ENCODE measurements around the gene DGKG. TPM values are rescaled to one million over a fixed set of nuclear protein-coding genes. Genes with fewer than 3 reads are reported as not detected.
A peak's percentile ranks its signal among the peaks of the same experiment; 100 is the strongest.

The DGKG gene
- polyA plus RNA-seq, 3 donors = 4.2 to 9.2 (median 4.3) TPM

DNA sequence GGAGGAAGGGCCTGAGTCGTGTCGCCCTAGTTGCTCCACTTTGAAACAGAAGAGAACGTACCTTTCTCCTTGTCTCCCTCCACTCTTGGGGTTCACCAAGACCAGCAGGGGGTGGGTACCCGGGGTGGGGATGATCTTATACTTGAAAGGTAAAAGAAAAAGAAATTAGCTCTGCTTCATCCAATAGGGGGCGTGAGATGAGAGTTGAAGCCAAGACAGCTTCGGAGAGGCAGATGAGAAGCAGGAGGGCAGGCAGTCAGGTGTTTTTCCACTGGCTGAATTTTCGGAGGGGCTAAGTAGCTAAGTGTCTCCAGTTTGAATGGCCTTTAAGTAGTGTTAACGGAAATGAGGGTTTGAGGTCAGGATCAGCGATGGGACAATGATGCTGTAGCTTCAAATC, 100.4 kb downstream of the DGKG start:
- no peak for DNase-seq
- intact Hi-C loops (cut with micrococcal nuclease) = no loop called here
- H3K4me3 ChIP-seq (replicated peaks in 1 of 3; ENCODE audit: low read depth in 2 of 3, low read length in 3 of 3) = no peak overlapping the region
- H2AFZ ChIP-seq (ENCODE audit: insufficient read depth, low read depth, low read length, poor library complexity, severe bottlenecking) = no peak overlapping the region
- H3K9me3 ChIP-seq (replicated peaks in 1 of 2; ENCODE audit: control insufficient read depth in 1 of 2, insufficient read depth in 1 of 2, low read length in 2 of 2) = no peaks in the 10 kb centered on the region
- 84% methylated on average over 5 of the region's 9 CpGs for WGBS (ENCODE audit: insufficient coverage)
- no peaks in the 10 kb centered on the region for H3K9me3 Mint-ChIP-seq
- H3K36me3 Mint-ChIP-seq = peaks cover 80 to 94% of the 10 kb centered on the region in 2 donors
- H4K20me1 ChIP-seq (ENCODE audit: insufficient read depth, low read length) = no peaks in the 10 kb centered on the region
- peaks cover 74 to 97% of the 10 kb centered on the region in 2 donors for H3K36me3 ChIP-seq (replicated peaks in 1 of 2; ENCODE audit: control insufficient read depth in 1 of 2, insufficient read depth in 2 of 2, low read length in 2 of 2)
- H3K27ac ChIP-seq (ENCODE audit: low read depth in 1 of 2, low read length in 2 of 2) = no peak overlapping the region
- H3K79me2 ChIP-seq (ENCODE audit: insufficient read depth, low read length) = no peaks in the 10 kb centered on the region
- no peaks in the 10 kb centered on the region for H3K27me3 ChIP-seq (ENCODE audit: control insufficient read depth in 2 of 2, insufficient read depth in 2 of 2, low read length in 2 of 2)
- no peak overlapping the region for H3K4me2 ChIP-seq (replicated peaks; ENCODE audit: extremely low read depth, low read length, poor library complexity, severe bottlenecking)
- H3K27me3 Mint-ChIP-seq (ENCODE audit: low read depth in 3 of 3) = no peaks in the 10 kb centered on the region
- H3K27ac Mint-ChIP-seq = peak overlapping the region in 3 of 7 donors; percentile 20 to 60 (median 24)
- H3K4me3 Mint-ChIP-seq = no peak overlapping the region
- peaks cover 5% of the 10 kb centered on the region for H3K4me1 Mint-ChIP-seq
- TF ChIP-seq, protein P1, sequence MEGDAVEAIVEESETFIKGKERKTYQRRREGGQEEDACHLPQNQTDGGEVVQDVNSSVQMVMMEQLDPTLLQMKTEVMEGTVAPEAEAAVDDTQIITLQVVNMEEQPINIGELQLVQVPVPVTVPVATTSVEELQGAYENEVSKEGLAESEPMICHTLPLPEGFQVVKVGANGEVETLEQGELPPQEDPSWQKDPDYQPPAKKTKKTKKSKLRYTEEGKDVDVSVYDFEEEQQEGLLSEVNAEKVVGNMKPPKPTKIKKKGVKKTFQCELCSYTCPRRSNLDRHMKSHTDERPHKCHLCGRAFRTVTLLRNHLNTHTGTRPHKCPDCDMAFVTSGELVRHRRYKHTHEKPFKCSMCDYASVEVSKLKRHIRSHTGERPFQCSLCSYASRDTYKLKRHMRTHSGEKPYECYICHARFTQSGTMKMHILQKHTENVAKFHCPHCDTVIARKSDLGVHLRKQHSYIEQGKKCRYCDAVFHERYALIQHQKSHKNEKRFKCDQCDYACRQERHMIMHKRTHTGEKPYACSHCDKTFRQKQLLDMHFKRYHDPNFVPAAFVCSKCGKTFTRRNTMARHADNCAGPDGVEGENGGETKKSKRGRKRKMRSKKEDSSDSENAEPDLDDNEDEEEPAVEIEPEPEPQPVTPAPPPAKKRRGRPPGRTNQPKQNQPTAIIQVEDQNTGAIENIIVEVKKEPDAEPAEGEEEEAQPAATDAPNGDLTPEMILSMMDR (IDR thresholded peaks at IDR 0.05) = no peak
- H3K4me1 ChIP-seq (ENCODE audit: control insufficient read depth in 1 of 2, insufficient read depth in 2 of 2, low read length in 2 of 2) = no peaks in the 10 kb centered on the region
- no peak overlapping the region for H3K9ac ChIP-seq (ENCODE audit: insufficient read depth, low read length, poor library complexity, severe bottlenecking)

GRCh38 chr3:186260726-186261125, 101.3 kb downstream of the DGKG start:
- H3K27ac Mint-ChIP-seq = peak overlapping the region in 2 of 7 donors; percentile 1 to 55
- Histone ChIP-seq H3K4me3 (replicated peaks in 1 of 3; ENCODE audit: low read depth in 2 of 3, low read length in 3 of 3) (no peak overlapping the region), H4K20me1 (ENCODE audit: insufficient read depth, low read length) (no peaks in the 10 kb centered on the region), H3K36me3 (replicated peaks in 1 of 2; ENCODE audit: control insufficient read depth in 1 of 2, insufficient read depth in 2 of 2, low read length in 2 of 2) (peaks cover 77 to 97% of the 10 kb centered on the region in 2 donors), H3K27ac (ENCODE audit: low read depth in 1 of 2, low read length in 2 of 2) (no peak overlapping the region), H3K9ac (ENCODE audit: insufficient read depth, low read length, poor library complexity, severe bottlenecking) (no peak overlapping the region), H3K4me1 (ENCODE audit: control insufficient read depth in 1 of 2, insufficient read depth in 2 of 2, low read length in 2 of 2) (peaks cover 0 to under 1% of the 10 kb centered on the region in 2 donors), H2AFZ (ENCODE audit: insufficient read depth, low read depth, low read length, poor library complexity, severe bottlenecking) (no peak overlapping the region), H3K79me2 (ENCODE audit: insufficient read depth, low read length) (no peaks in the 10 kb centered on the region), H3K27me3 (ENCODE audit: control insufficient read depth in 2 of 2, insufficient read depth in 2 of 2, low read length in 2 of 2) (no peaks in the 10 kb centered on the region), H3K4me2 (replicated peaks; ENCODE audit: extremely low read depth, low read length, poor library complexity, severe bottlenecking) (no peak overlapping the region), H3K9me3 (replicated peaks in 1 of 2; ENCODE audit: control insufficient read depth in 1 of 2, insufficient read depth in 1 of 2, low read length in 2 of 2) (no peaks in the 10 kb centered on the region)
- H3K27me3 Mint-ChIP-seq (ENCODE audit: low read depth in 3 of 3) = no peaks in the 10 kb centered on the region
- peaks cover 10% of the 10 kb centered on the region for H3K4me1 Mint-ChIP-seq
- H3K36me3 Mint-ChIP-seq = peaks cover 80 to 94% of the 10 kb centered on the region in 2 donors
- DNase-seq = no peak
- intact Hi-C loops (cut with micrococcal nuclease) = no loop called here
- TF ChIP-seq, protein P1 (IDR thresholded peaks at IDR 0.05) = no peak
- WGBS (ENCODE audit: insufficient coverage) = 100% methylated on average over 1 of the region's 4 CpGs
- H3K9me3 Mint-ChIP-seq = no peaks in the 10 kb centered on the region
- H3K4me3 Mint-ChIP-seq = no peak overlapping the region
